Endothelial cell of umbilical vein (primary cell): Measurements from ENCODE around the gene SELENOF. TPM values are rescaled to one million over a fixed set of nuclear protein-coding genes. Genes with fewer than 3 reads are reported as not detected.

Experiments used
- BruUV-seq: library from RNA; stranded (reverse); fragments of 400-500 nt; replicated peaks from 2 replicates; lab custom pipeline; 2021; lab: Mats Ljungman, UMichigan
- CTCF ChIA-PET: fragments of 300-600, 350-600 bp; sonication (Branson Sonifier 250); formaldehyde crosslinking; loops from one replicate; lab custom pipeline; 2021; ENCODE audit warnings: antibody characterized with exemption, inconsistent platforms; lab: Charles Lee
- POLR2A ChIA-PET: fragments of 300-600, 350-600 bp; sonication (Branson Sonifier 250); formaldehyde crosslinking; loops from one replicate; lab custom pipeline; 2021; ENCODE audit warnings: antibody characterized with exemption, inconsistent platforms; lab: Charles Lee
- DNase-seq: peaks from one replicate; pipeline ENCODE4 v3.0.0-alpha.2; 2011; ENCODE audit warnings: low read depth, low spot score
- FAIRE-seq: peaks from 2 replicates; lab custom pipeline; 2011; peaks lifted over from hg19 to GRCh38; lab: Jason Lieb, UNC
- H2AFZ ChIP-seq: 2 replicates; pipeline ENCODE4 v1.6.0; 2012; ENCODE audit warnings: low read depth, low read length, control low read depth, inconsistent platforms
- H3K27ac ChIP-seq: 2 replicates; pipeline ENCODE4 v1.5.1; 2011; ENCODE audit warnings: low read depth, mild to moderate bottlenecking, control low read depth, low read length, moderate library complexity; ENCODE audit not compliant: insufficient read depth
- H3K27me3 ChIP-seq, 2 experiments: 2 replicates each; pipeline versions ENCODE4 v1.6.0 to v1.6.1; 2011; ENCODE audit warnings: low read length in 2 of 2, mixed read lengths in 1 of 2; ENCODE audit not compliant: control insufficient read depth in 2 of 2, insufficient read depth in 2 of 2
- H3K36me3 ChIP-seq, 2 experiments: 2 replicates in 1 of 2; 3 replicates in 1 of 2; pipeline ENCODE4 v1.5.1; 2011; ENCODE audit warnings: low read length in 2 of 2, mild to moderate bottlenecking in 1 of 2, moderate library complexity in 1 of 2; ENCODE audit not compliant: control insufficient read depth in 2 of 2, insufficient read depth in 2 of 2; ENCODE audit errors: extremely low read depth in 1 of 2
- H3K4me1 ChIP-seq: 3 replicates; pipeline ENCODE4 v1.5.1; 2011; ENCODE audit warnings: mild to moderate bottlenecking, low read length; ENCODE audit not compliant: control insufficient read depth, insufficient read depth; ENCODE audit errors: extremely low read depth
- H3K4me2 ChIP-seq: 2 replicates; pipeline ENCODE4 v1.6.1; 2011; ENCODE audit warnings: low read length, control low read depth, mixed read lengths; ENCODE audit not compliant: insufficient read depth
- H3K4me3 ChIP-seq, 3 experiments: fragments of 200-600 bp in 1 of 3; sonication (generic), shearing (Covaris generic) in 1 of 3; replicated peaks in 1 of 3; 2 replicates each; pipeline ENCODE4 v1.5.1; 2011 to 2016; ENCODE audit warnings: control low read depth in 3 of 3, low read length in 3 of 3, mild to moderate bottlenecking in 2 of 3, inconsistent platforms in 1 of 3, low read depth in 1 of 3, moderate library complexity in 1 of 3; ENCODE audit not compliant: insufficient read depth in 1 of 3
- H3K79me2 ChIP-seq: 2 replicates; pipeline ENCODE4 v1.6.0; 2012; ENCODE audit warnings: low read length, inconsistent platforms; ENCODE audit not compliant: control insufficient read depth, insufficient read depth
- H3K9ac ChIP-seq: replicated peaks from 2 replicates; pipeline ENCODE3; 2011; ENCODE audit warnings: low read length, control low read depth; ENCODE audit not compliant: insufficient read depth; ENCODE audit errors: extremely low read depth
- H3K9me1 ChIP-seq: replicated peaks from 3 replicates; pipeline ENCODE4 v1.6.0; 2011; ENCODE audit warnings: mild to moderate bottlenecking, low read length; ENCODE audit not compliant: control insufficient read depth, insufficient read depth; ENCODE audit errors: extremely low read depth
- H3K9me3 ChIP-seq: replicated peaks from 2 replicates; pipeline ENCODE4 v1.5.1; 2012; ENCODE audit warnings: low read length, inconsistent platforms; ENCODE audit not compliant: control insufficient read depth, insufficient read depth
- H4K20me1 ChIP-seq: replicated peaks from 2 replicates; pipeline ENCODE3; 2011; ENCODE audit warnings: mild to moderate bottlenecking, low read length; ENCODE audit not compliant: control insufficient read depth, insufficient read depth; ENCODE audit errors: extremely low read depth
- CTCF ChIP-seq, 2 donors: IDR thresholded peaks; 1 replicate in 1 of 2; 2 replicates in 1 of 2; pipeline ENCODE4 v1.5.1; 2011; ENCODE audit warnings: low read length in 2 of 2, mild to moderate bottlenecking in 2 of 2, moderate library complexity in 2 of 2, control low read depth in 1 of 2, inconsistent platforms in 1 of 2, low read depth in 1 of 2; ENCODE audit not compliant: insufficient read depth in 1 of 2; ENCODE audit errors: extremely low read depth in 1 of 2
- EZH2 ChIP-seq: IDR thresholded peaks from 2 replicates; pipeline ENCODE4 v1.6.1; 2012; ENCODE audit warnings: borderline replicate concordance, low read depth, mild to moderate bottlenecking, moderate library complexity, low read length, inconsistent platforms; ENCODE audit not compliant: severe bottlenecking
- FOS ChIP-seq: IDR thresholded peaks from 2 replicates; pipeline ENCODE4 v1.6.1; 2011; ENCODE audit warnings: mild to moderate bottlenecking, low read length, moderate library complexity, borderline replicate concordance; ENCODE audit not compliant: insufficient read depth
- GATA2 ChIP-seq: IDR thresholded peaks from 2 replicates; pipeline ENCODE4 v1.7.0; 2011; ENCODE audit warnings: low read depth, mild to moderate bottlenecking, moderate library complexity, mixed read lengths, low read length; ENCODE audit not compliant: insufficient read length, insufficient read depth
- JUN ChIP-seq: IDR thresholded peaks from 2 replicates; pipeline ENCODE4 v1.6.1; 2011; ENCODE audit warnings: borderline replicate concordance, low read depth; ENCODE audit not compliant: insufficient read length, insufficient read depth
- MAX ChIP-seq: IDR thresholded peaks from 2 replicates; pipeline ENCODE4 v1.6.1; 2011; ENCODE audit not compliant: insufficient read depth, insufficient read length
- MYC ChIP-seq: IDR thresholded peaks from one replicate; pipeline ENCODE4 v1.6.1; 2011; ENCODE audit warnings: mild to moderate bottlenecking, low read depth, low read length
- POLR2A ChIP-seq: IDR thresholded peaks from 2 replicates; pipeline ENCODE4 v1.6.1; 2012; ENCODE audit warnings: low read depth, mild to moderate bottlenecking, control low read depth, low read length
- dilution Hi-C: fragments of 300-500 bp; cut with MboI; formaldehyde crosslinking; loops from one replicate; pipeline ENCODE4 v1.15.0; 2019; ENCODE audit warnings: low sequenced_read_pairs; ENCODE audit not compliant: extremely low pct_ligation_motif_present
- intact Hi-C: fragments of 100-400 bp; cut with micrococcal nuclease; formaldehyde crosslinking; loops from one replicate; pipeline ENCODE4 v1.10.0; 2022
- polyA plus RNA-seq, 4 experiments: library from polyadenylated mRNA; depleted of rRNA in 3 of 4; stranded (reverse) in 3 of 4; unstranded in 1 of 4; fragments of >200 nt; gene quantifications; 2 replicates each; pipeline versions ENCODE4 v1.2.1 to v1.2.3, GENCODE V29; 2011 to 2012; ENCODE audit warnings: missing spikeins in 1 of 4
- total RNA-seq: library from RNA; stranded (reverse); gene quantifications from 2 replicates; pipeline ENCODE4 v1.2.3, GENCODE V29; 2021

Gene SELENOF
- total and polyA plus RNA-seq, 2 donors (not counting 3 experiments of a cell fraction or from before 2014, with no cell fraction given) = 102 to 202 TPM

- FAIRE-seq = no peak
- BruUV-seq = no TSS peak
- no peak for DNase-seq
- no peak overlapping the region for H2AFZ ChIP-seq
- H3K27me3 ChIP-seq = no peaks in the 10 kb centered on the region
- no peak overlapping the region for H3K4me2 ChIP-seq
- H3K79me2 ChIP-seq = peaks cover 23% of the 10 kb centered on the region
- no peaks in the 10 kb centered on the region for H3K9me1 ChIP-seq
- no peaks in the 10 kb centered on the region for H3K36me3 ChIP-seq
- TF ChIP-seq MYC (no peak), MAX (no peak), JUN (no peak), EZH2 (no peak), FOS (no peak), POLR2A (no peak), GATA2 (no peak), CTCF (IDR thresholded peaks at IDR 0.05; ENCODE audit: extremely low read depth in 1 of 2, insufficient read depth in 1 of 2, low read depth in 1 of 2, low read length in 2 of 2) (no peak)
- H4K20me1 ChIP-seq = no peaks in the 10 kb centered on the region
- POLR2A ChIA-PET = no interaction called here
- CTCF ChIA-PET = interaction anchor here (0.9 to 1.4 kb wide), 2 partner anchors 13 to 99 kb away, joined by 5 read pairs; no protein-coding TSS in a partner anchor
- dilution Hi-C loops = no loop called here
- H3K4me3 ChIP-seq = no peak overlapping the region
- intact Hi-C loops = no loop called here
- H3K9me3 ChIP-seq = no peaks in the 10 kb centered on the region
- peaks cover 7% of the 10 kb centered on the region for H3K4me1 ChIP-seq
- H3K9ac ChIP-seq = no peak overlapping the region
- H3K27ac ChIP-seq = no peak overlapping the region
Measured at GRCh38 chr1:86933051-86933450, 19.1 kb upstream of the SELENOF start.
